ENCODE results near the gene FAM221B.

Gene FAM221B

DNA sequence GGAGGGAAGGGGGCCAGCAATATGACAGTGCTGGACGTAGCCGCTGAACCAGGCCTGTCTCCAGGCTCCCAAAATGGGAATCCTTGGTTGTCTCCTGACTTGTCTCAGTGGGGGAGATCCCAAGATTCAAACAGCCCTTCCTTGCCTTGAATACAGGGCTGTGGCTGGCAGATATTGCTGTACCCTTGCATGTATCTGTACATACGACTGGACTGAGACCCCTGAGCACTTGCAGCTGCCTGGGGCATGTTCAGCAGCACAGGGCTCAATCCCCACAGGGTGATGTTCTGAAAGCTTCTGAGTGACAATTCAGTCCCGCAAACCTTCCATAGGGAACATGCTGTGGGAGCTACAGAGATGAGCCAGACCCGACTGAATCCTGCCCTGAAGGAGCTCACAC is 28.4 kb upstream of the FAM221B start:
- no peak for DNase-seq (ENCODE audit: low read depth)
- H3K4me3 ChIP-seq (ENCODE audit: low read length): no peak overlapping the region
- no peak for TF ChIP-seq CTCF (conservative IDR thresholded peaks at IDR 0.05; ENCODE audit: low read length)

- DNase-seq (ENCODE audit: low read depth): no peak
- TF ChIP-seq CTCF (conservative IDR thresholded peaks at IDR 0.05; ENCODE audit: low read length): no peak
- H3K4me3 ChIP-seq (ENCODE audit: low read length): no peak overlapping the region
Measured at GRCh38 chr9:35856206-35856605, 27.7 kb upstream of the FAM221B start.

- H3K4me3 ChIP-seq (ENCODE audit: low read length): no peak overlapping the region
- TF ChIP-seq CTCF (conservative IDR thresholded peaks at IDR 0.05; ENCODE audit: low read length): no peak
- DNase-seq (ENCODE audit: low read depth): no peak
Measured at GRCh38 chr9:35854091-35854762, 25.7 kb upstream of the FAM221B start.

GRCh38 chr9:35852876-35853865 is 24.6 kb upstream of the FAM221B start:
- DNase-seq (ENCODE audit: low read depth): no peak
- H3K4me3 ChIP-seq (ENCODE audit: low read length): no peak overlapping the region
- no peak for TF ChIP-seq CTCF (conservative IDR thresholded peaks at IDR 0.05; ENCODE audit: low read length)

- H3K4me3 ChIP-seq (ENCODE audit: low read length): no peak overlapping the region
- no peak for TF ChIP-seq CTCF (conservative IDR thresholded peaks at IDR 0.05; ENCODE audit: low read length)
- DNase-seq (ENCODE audit: low read depth): no peak
Measured at GRCh38 chr9:35852267-35852815, 23.8 kb upstream of the FAM221B start.

GRCh38 chr9:35847792-35848572 is 19.4 kb upstream of the FAM221B start:
- DNase-seq (ENCODE audit: low read depth): peak; percentile 89
- TF ChIP-seq CTCF (conservative IDR thresholded peaks at IDR 0.05; ENCODE audit: low read length): no peak
- H3K4me3 ChIP-seq (ENCODE audit: low read length): no peak overlapping the region

All from AG10803 (cell line).